IMR-90 (cell line): ENCODE results near the gene HOXD10. TPM values are rescaled to one million over a fixed set of nuclear protein-coding genes. Genes with fewer than 3 reads are reported as not detected.

Experiments
- ATAC-seq: fragments of 200-7000 bp; cut with Tn5 transposase; 2 replicates; pipeline ENCODE4 v1.9.1; 2020; ENCODE audit warnings: low read depth, mild to moderate bottlenecking, moderate library complexity
- BruUV-seq: library from RNA; stranded (reverse); fragments of 400-500 nt; replicated peaks from 2 replicates; lab custom pipeline; 2021; lab: Mats Ljungman, UMichigan
- CTCF ChIA-PET: fragments of 300-600 bp; formaldehyde crosslinking; extraction: SDS; loops from one replicate; lab custom pipeline; 2021; ENCODE audit warnings: antibody characterized with exemption; lab: Yijun Ruan, JAX
- POLR2A ChIA-PET: fragments of 300-600 bp; sonication (Branson Sonifier 250); formaldehyde crosslinking; loops from one replicate; lab custom pipeline; 2022; ENCODE audit warnings: antibody characterized with exemption; ENCODE audit not compliant: unreplicated experiment; lab: Charles Lee
- DNase-seq: peaks from one replicate; pipeline ENCODE4 v3.0.0; 2013
- H2AFZ ChIP-seq: replicated peaks from 2 replicates; pipeline ENCODE3; 2013; ENCODE audit warnings: low read length, mild to moderate bottlenecking; ENCODE audit not compliant: poor library complexity
- H2AK5ac ChIP-seq: 2 replicates; pipeline ENCODE4 v1.6.1; 2013; ENCODE audit warnings: low read depth, low read length, inconsistent platforms
- H2AK9ac ChIP-seq: replicated peaks from 2 replicates; pipeline ENCODE3; 2013; ENCODE audit warnings: mild to moderate bottlenecking, low read depth, low read length, moderate library complexity; ENCODE audit not compliant: poor library complexity
- H2BK120ac ChIP-seq: 2 replicates; pipeline ENCODE4 v1.6.1; 2013; ENCODE audit warnings: low read depth, low read length, inconsistent platforms
- H2BK15ac ChIP-seq: 3 replicates; pipeline ENCODE4 v1.6.1; 2013; ENCODE audit warnings: low read depth, low read length, inconsistent platforms
- H2BK20ac ChIP-seq: 2 replicates; pipeline ENCODE4 v1.6.1; 2013; ENCODE audit warnings: low read depth, mild to moderate bottlenecking, inconsistent platforms, low read length, moderate library complexity
- H2BK5ac ChIP-seq: 2 replicates; pipeline ENCODE4 v1.6.1; 2013; ENCODE audit warnings: mild to moderate bottlenecking, low read depth, low read length, inconsistent platforms; ENCODE audit not compliant: poor library complexity, severe bottlenecking
- H3K14ac ChIP-seq: replicated peaks from 2 replicates; pipeline ENCODE4 v1.6.1; 2013; ENCODE audit warnings: low read depth, low read length, inconsistent platforms
- H3K18ac ChIP-seq: 2 replicates; pipeline ENCODE4 v1.6.1; 2013; ENCODE audit warnings: low read depth, low read length, control low read depth
- H3K23ac ChIP-seq: 2 replicates; pipeline ENCODE4 v1.6.1; 2013; ENCODE audit warnings: low read depth, low read length, inconsistent platforms
- H3K27ac ChIP-seq: 2 replicates; pipeline ENCODE4 v1.5.1; 2013; ENCODE audit warnings: mild to moderate bottlenecking, control low read depth, low read length; ENCODE audit not compliant: insufficient read depth
- H3K27me3 ChIP-seq: 2 replicates; pipeline ENCODE4 v1.6.1; 2013; ENCODE audit warnings: low read length; ENCODE audit not compliant: control insufficient read depth, insufficient read depth
- H3K36me3 ChIP-seq: 2 replicates; pipeline ENCODE4 v1.6.1; 2013; ENCODE audit warnings: low read length, mixed read lengths; ENCODE audit not compliant: control insufficient read depth, insufficient read depth
- H3K4ac ChIP-seq: 2 replicates; pipeline ENCODE4 v1.6.1; 2013; ENCODE audit warnings: low read depth, low read length, inconsistent platforms
- H3K4me1 ChIP-seq: 2 replicates; pipeline ENCODE4 v1.6.1; 2013; ENCODE audit warnings: low read length, mixed read lengths; ENCODE audit not compliant: control insufficient read depth, insufficient read depth
- H3K4me2 ChIP-seq: 2 replicates; pipeline ENCODE4 v1.6.1; 2013; ENCODE audit warnings: low read depth, mild to moderate bottlenecking, control low read depth, low read length, moderate library complexity
- H3K4me3 ChIP-seq: 2 replicates; pipeline ENCODE4 v1.5.1; 2013; ENCODE audit warnings: low read depth, mild to moderate bottlenecking, control low read depth, low read length, moderate library complexity; ENCODE audit not compliant: insufficient read depth
- H3K56ac ChIP-seq: 2 replicates; pipeline ENCODE4 v1.6.1; 2013; ENCODE audit warnings: low read length, inconsistent platforms; ENCODE audit not compliant: insufficient read depth; ENCODE audit errors: extremely low read depth
- H3K79me1 ChIP-seq, 2 experiments: 2 replicates each; pipeline ENCODE4 v1.6.1; 2013; ENCODE audit warnings: low read length in 2 of 2, inconsistent platforms in 1 of 2, low read depth in 1 of 2
- H3K9ac ChIP-seq: 2 replicates; pipeline ENCODE4 v1.6.1; 2013; ENCODE audit warnings: low read depth, low read length, control low read depth
- H3K9me1 ChIP-seq: 2 replicates; pipeline ENCODE4 v1.6.1; 2013; ENCODE audit warnings: low read length, inconsistent platforms; ENCODE audit not compliant: insufficient read depth
- H3K9me3 ChIP-seq: 2 replicates; pipeline ENCODE4 v1.6.1; 2013; ENCODE audit warnings: low read length; ENCODE audit not compliant: control insufficient read depth, insufficient read depth
- H4K20me1 ChIP-seq: 2 replicates; pipeline ENCODE4 v1.6.1; 2013; ENCODE audit warnings: low read length, inconsistent platforms; ENCODE audit not compliant: insufficient read depth
- H4K5ac ChIP-seq: 2 replicates; pipeline ENCODE4 v1.6.1; 2013; ENCODE audit warnings: mild to moderate bottlenecking, low read depth, low read length, control low read depth
- H4K8ac ChIP-seq, 2 experiments: 2 replicates each; pipeline ENCODE4 v1.6.1; 2013; ENCODE audit warnings: low read depth in 2 of 2, low read length in 2 of 2, control low read depth in 1 of 2, inconsistent platforms in 1 of 2
- H4K91ac ChIP-seq: 2 replicates; pipeline ENCODE4 v1.6.1; 2013; ENCODE audit warnings: low read depth, low read length, inconsistent platforms; ENCODE audit not compliant: insufficient read depth
- BHLHE40 ChIP-seq: fragments of 150-350 bp; IDR thresholded peaks from 2 replicates; pipeline ENCODE4 v1.6.1; 2016; ENCODE audit warnings: mild to moderate bottlenecking, low read depth, low read length
- CEBPB ChIP-seq: IDR thresholded peaks from 2 replicates; pipeline ENCODE4 v1.6.1; 2012; ENCODE audit warnings: low read depth, low read length, improper control_type of control experiment
- CHD1 ChIP-seq: IDR thresholded peaks from 2 replicates; pipeline ENCODE4 v1.6.1; 2012; ENCODE audit warnings: low read depth, low read length, improper control_type of control experiment
- CTCF ChIP-seq: conservative IDR thresholded peaks from 2 replicates; pipeline ENCODE4 v1.5.1; 2012; ENCODE audit warnings: mild to moderate bottlenecking, low read depth, low read length, improper control_type of control experiment
- ELK1 ChIP-seq: fragments of 150-350 bp; IDR thresholded peaks from 2 replicates; pipeline ENCODE4 v1.6.1; 2016; ENCODE audit warnings: low read depth, mild to moderate bottlenecking, low read length, moderate library complexity, borderline replicate concordance
- FOS ChIP-seq: fragments of 150-350 bp; IDR thresholded peaks from 2 replicates; pipeline ENCODE4 v1.6.1; 2016; ENCODE audit warnings: low read depth, low read length
- MAFK ChIP-seq: IDR thresholded peaks from 2 replicates; pipeline ENCODE4 v1.6.1; 2012; ENCODE audit warnings: low read depth, low read length, improper control_type of control experiment
- MAZ ChIP-seq: IDR thresholded peaks from 2 replicates; pipeline ENCODE4 v1.6.1; 2012; ENCODE audit warnings: low read depth, mild to moderate bottlenecking, low read length, improper control_type of control experiment, moderate library complexity, borderline replicate concordance
- MXI1 ChIP-seq: IDR thresholded peaks from 2 replicates; pipeline ENCODE4 v1.6.1; 2012; ENCODE audit warnings: low read depth, mild to moderate bottlenecking, low read length, moderate library complexity, borderline replicate concordance
- NFE2L2 ChIP-seq: fragments of 150-350 bp; IDR thresholded peaks from 2 replicates; pipeline ENCODE4 v1.6.1; 2016; ENCODE audit warnings: low read depth, mild to moderate bottlenecking, low read length
- POLR2A ChIP-seq: IDR thresholded peaks from 2 replicates; pipeline ENCODE4 v1.6.1; 2012; ENCODE audit warnings: mild to moderate bottlenecking, low read depth, low read length
- RAD21 ChIP-seq: IDR thresholded peaks from 2 replicates; pipeline ENCODE4 v1.6.1; 2012; ENCODE audit warnings: low read length, improper control_type of control experiment
- RCOR1 ChIP-seq: IDR thresholded peaks from 2 replicates; pipeline ENCODE4 v1.6.1; 2012; ENCODE audit warnings: mild to moderate bottlenecking, low read length, improper control_type of control experiment; ENCODE audit not compliant: insufficient replicate concordance
- RFX5 ChIP-seq: IDR thresholded peaks from 2 replicates; pipeline ENCODE4 v1.8.0; 2012; ENCODE audit warnings: low read depth, mild to moderate bottlenecking, low read length, moderate library complexity
- SMC3 ChIP-seq: fragments of 150-350 bp; IDR thresholded peaks from 2 replicates; pipeline ENCODE4 v1.6.1; 2016; ENCODE audit warnings: low read depth, mild to moderate bottlenecking, antibody characterized with exemption, low read length, moderate library complexity
- USF2 ChIP-seq: fragments of 150-350 bp; IDR thresholded peaks from 2 replicates; pipeline ENCODE4 v1.6.1; 2017; ENCODE audit warnings: mild to moderate bottlenecking, antibody characterized with exemption, low read length, low read depth
- WGBS, 2 experiments: methylation state at CpG; one replicate each; pipeline versions ENCODE4 v1.1.5 to v1.1.7; 2013; ENCODE audit warnings: missing lambda C conversion rate in 2 of 2; ENCODE audit not compliant: insufficient read length in 1 of 2; ENCODE audit errors: extremely low coverage in 2 of 2; 5-methylcytosine and 5-hydroxymethylcytosine counted together
- dilution Hi-C: fragments of 300-500 bp; cut with HindIII; formaldehyde crosslinking; loops from one replicate; pipeline ENCODE4 v1.14.3; 2018; ENCODE audit warnings: low sequenced_read_pairs; ENCODE audit not compliant: unreplicated experiment
- in situ Hi-C: fragments of 300-500 bp; cut with MboI; formaldehyde crosslinking; loops from 3 replicates; pipeline ENCODE4 v1.14.3; 2019; ENCODE audit warnings: low sequenced_read_pairs, inconsistent platforms, mixed read lengths
- intact Hi-C: fragments of 100-400 bp; cut with micrococcal nuclease; formaldehyde crosslinking; loops from 2 replicates; pipeline ENCODE4 v1.10.0; 2022
- polyA plus RNA-seq, 3 experiments: library from polyadenylated mRNA; depleted of rRNA; stranded (reverse); fragments of >200 nt; gene quantifications; 2 replicates each; pipeline ENCODE4 v1.2.3, GENCODE V29; 2012; ENCODE audit warnings: low replicate concordance in 1 of 3
- total RNA-seq: library from RNA; depleted of rRNA; stranded (reverse); fragments of >200 nt; gene quantifications from 2 replicates; pipeline ENCODE4 v1.2.3, GENCODE V29; 2012

The HOXD10 gene
- total and polyA plus RNA-seq, 2 of the 4 experiments (the other 2 are of a cell fraction): not detected

- H4K20me1 ChIP-seq: no peaks in the 10 kb centered on the region
- no peak overlapping the region for H3K4ac ChIP-seq
- dilution Hi-C loops (no loop called here), in situ Hi-C loops (no loop called here), intact Hi-C loops (no loop called here)
- no peak overlapping the region for H3K23ac ChIP-seq
- H4K5ac ChIP-seq: no peak overlapping the region
- H4K91ac ChIP-seq: no peak overlapping the region
- no peak overlapping the region for H2BK15ac ChIP-seq
- TF ChIP-seq MAFK (no peak), USF2 (no peak), CHD1 (no peak), ELK1 (no peak), RAD21 (no peak), CEBPB (no peak), NFE2L2 (no peak), RFX5 (no peak), RCOR1 (no peak), SMC3 (no peak), MAZ (no peak), BHLHE40 (no peak), MXI1 (no peak), CTCF (no peak), FOS (no peak), POLR2A (no peak)
- no peak overlapping the region for H3K18ac ChIP-seq
- no peaks in the 10 kb centered on the region for H3K79me1 ChIP-seq
- H2AK5ac ChIP-seq: no peak overlapping the region
- POLR2A ChIA-PET: no interaction called here
- H3K4me3 ChIP-seq: no peak overlapping the region
- no peaks in the 10 kb centered on the region for H3K36me3 ChIP-seq
- H3K56ac ChIP-seq: no peak overlapping the region
- H2BK5ac ChIP-seq: no peak overlapping the region
- H3K9me1 ChIP-seq: no peaks in the 10 kb centered on the region
- H2BK120ac ChIP-seq: no peak overlapping the region
- H3K27ac ChIP-seq: no peak overlapping the region
- H3K14ac ChIP-seq: no peak overlapping the region
- no peak overlapping the region for H2AFZ ChIP-seq
- H4K8ac ChIP-seq: no peak overlapping the region
- H3K4me1 ChIP-seq: no peaks in the 10 kb centered on the region
- ATAC-seq (no peak), DNase-seq (no peak)
- no peak overlapping the region for H2AK9ac ChIP-seq
- H3K9me3 ChIP-seq: peaks cover 17% of the 10 kb centered on the region
- no peak overlapping the region for H3K9ac ChIP-seq
- no peak overlapping the region; the same call in 1 of the 2 replicates for H3K4me2 ChIP-seq
- CTCF ChIA-PET: interaction anchor here (0.7 kb wide), 1 partner anchor 453 kb away, joined by 3 read pairs; no protein-coding TSS in a partner anchor
- no TSS peak for BruUV-seq
- H2BK20ac ChIP-seq: no peak overlapping the region
- H3K27me3 ChIP-seq: peaks cover 93% of the 10 kb centered on the region
- no CpG with 5 or more reads among the region's 22 CpGs for WGBS, 2 experiments
These were observed 41.6 kb downstream of the HOXD10 start for GRCh38 chr2:176158186-176158591.
